Measurements from ENCODE around the gene TXNL4B.

The TXNL4B gene

DNA sequence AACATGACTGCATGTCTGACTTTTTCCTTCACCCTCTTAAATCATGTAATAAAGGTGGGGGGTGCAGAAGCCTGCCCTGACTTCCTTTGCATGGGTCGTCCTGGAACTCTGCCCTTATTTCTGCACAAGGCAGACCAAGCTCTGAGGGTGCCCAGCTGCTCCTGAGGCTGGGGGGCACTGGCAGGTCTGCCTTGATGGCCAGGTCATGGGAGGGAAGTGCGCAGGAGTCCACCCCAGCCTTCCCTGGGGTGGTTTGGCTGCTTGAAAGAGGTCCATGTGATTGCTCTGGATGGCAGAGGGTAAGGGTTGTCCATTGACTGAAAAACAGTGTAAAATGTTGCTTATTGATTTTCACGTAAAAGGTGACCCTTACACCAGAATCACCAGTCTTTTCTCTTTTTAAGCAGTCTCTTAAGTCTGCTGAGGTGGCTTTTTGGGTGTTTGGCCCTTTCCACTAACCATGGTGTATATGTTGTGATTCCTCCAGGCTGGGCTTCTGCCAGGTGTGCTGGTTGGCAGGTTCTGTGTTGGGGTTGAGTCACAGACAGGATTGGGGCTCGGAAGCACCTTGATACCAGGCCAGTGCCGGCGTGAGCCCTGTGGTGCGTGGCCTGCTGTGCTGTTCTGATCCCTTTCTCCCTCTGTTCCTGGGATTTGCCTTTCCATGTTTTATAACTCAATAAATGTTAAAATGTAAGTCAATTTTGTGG is 19.6 kb upstream of the TXNL4B start:
- TF ChIP-seq, protein P1, sequence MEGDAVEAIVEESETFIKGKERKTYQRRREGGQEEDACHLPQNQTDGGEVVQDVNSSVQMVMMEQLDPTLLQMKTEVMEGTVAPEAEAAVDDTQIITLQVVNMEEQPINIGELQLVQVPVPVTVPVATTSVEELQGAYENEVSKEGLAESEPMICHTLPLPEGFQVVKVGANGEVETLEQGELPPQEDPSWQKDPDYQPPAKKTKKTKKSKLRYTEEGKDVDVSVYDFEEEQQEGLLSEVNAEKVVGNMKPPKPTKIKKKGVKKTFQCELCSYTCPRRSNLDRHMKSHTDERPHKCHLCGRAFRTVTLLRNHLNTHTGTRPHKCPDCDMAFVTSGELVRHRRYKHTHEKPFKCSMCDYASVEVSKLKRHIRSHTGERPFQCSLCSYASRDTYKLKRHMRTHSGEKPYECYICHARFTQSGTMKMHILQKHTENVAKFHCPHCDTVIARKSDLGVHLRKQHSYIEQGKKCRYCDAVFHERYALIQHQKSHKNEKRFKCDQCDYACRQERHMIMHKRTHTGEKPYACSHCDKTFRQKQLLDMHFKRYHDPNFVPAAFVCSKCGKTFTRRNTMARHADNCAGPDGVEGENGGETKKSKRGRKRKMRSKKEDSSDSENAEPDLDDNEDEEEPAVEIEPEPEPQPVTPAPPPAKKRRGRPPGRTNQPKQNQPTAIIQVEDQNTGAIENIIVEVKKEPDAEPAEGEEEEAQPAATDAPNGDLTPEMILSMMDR (IDR thresholded peaks at IDR 0.05; ENCODE audit: control insufficient read depth, extremely low read depth, insufficient read depth), result no peak
- no peak overlapping the region for H3K4me3 ChIP-seq (ENCODE audit: low read depth, low read length)
- no peak for DNase-seq (ENCODE audit: low read depth)

- no peak for DNase-seq (ENCODE audit: low read depth)
- H3K4me3 ChIP-seq (ENCODE audit: low read depth, low read length), result no peak overlapping the region
- TF ChIP-seq, protein P1 (IDR thresholded peaks at IDR 0.05; ENCODE audit: control insufficient read depth, extremely low read depth, insufficient read depth), result no peak
Observed at GRCh38 chr16:72112452-72112792, 19.0 kb upstream of the TXNL4B start.

- no peak for DNase-seq (ENCODE audit: low read depth)
- H3K4me3 ChIP-seq (ENCODE audit: low read depth, low read length), result no peak overlapping the region
- TF ChIP-seq, protein P1 (IDR thresholded peaks at IDR 0.05; ENCODE audit: control insufficient read depth, extremely low read depth, insufficient read depth), result no peak
Observed at GRCh38 chr16:72111657-72112451, 18.4 kb upstream of the TXNL4B start.

GRCh38 chr16:72110662-72111615 is 17.5 kb upstream of the TXNL4B start:
- H3K4me3 ChIP-seq (ENCODE audit: low read depth, low read length), result no peak overlapping the region
- TF ChIP-seq, protein P1 (IDR thresholded peaks at IDR 0.05; ENCODE audit: control insufficient read depth, extremely low read depth, insufficient read depth), result no peak
- no peak for DNase-seq (ENCODE audit: low read depth)

DNA sequence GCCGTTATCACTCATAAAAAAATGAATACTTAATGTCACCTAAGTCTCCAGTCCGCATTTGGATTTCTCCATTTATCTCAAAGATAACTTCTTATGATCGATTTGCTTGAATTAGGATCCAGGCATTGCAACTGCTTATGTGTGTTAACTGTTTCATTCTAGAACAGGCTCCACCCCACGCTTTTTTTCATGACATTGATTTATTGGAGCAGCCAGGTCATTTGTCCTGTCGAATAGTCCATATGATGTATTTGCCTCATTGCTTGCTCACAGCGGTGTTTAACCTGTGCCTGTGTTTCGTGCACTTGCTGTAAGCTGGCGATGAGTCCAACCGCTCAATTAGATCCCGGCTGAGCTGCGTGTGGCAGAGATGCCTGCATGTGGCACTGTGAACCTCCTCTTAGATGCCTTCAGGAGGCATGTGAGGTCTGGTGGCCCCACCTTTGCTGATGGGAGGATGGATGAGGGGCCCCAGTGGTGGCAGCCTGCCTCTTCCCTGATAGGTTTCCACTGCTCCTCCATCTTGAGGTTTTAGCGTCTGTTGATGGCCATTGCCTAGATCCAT is 16.6 kb upstream of the TXNL4B start:
- TF ChIP-seq, protein P1 (IDR thresholded peaks at IDR 0.05; ENCODE audit: control insufficient read depth, extremely low read depth, insufficient read depth), result no peak

GRCh38 chr16:72109300-72109699 is 15.9 kb upstream of the TXNL4B start:
- TF ChIP-seq, protein P1 (IDR thresholded peaks at IDR 0.05; ENCODE audit: control insufficient read depth, extremely low read depth, insufficient read depth), result no peak
- H3K4me3 ChIP-seq (ENCODE audit: low read depth, low read length), result no peak overlapping the region
- no peak for DNase-seq (ENCODE audit: low read depth)

More for the DNA sequence above, 16.6 kb upstream of the TXNL4B start:
- DNase-seq (ENCODE audit: low read depth), result no peak
- no peak overlapping the region for H3K4me3 ChIP-seq (ENCODE audit: low read depth, low read length)
